Right lobe of liver (tissue), 6 donors: Measurements from ENCODE around the gene MFSD12. TPM values are rescaled to one million over a fixed set of nuclear protein-coding genes. Genes with fewer than 3 reads are reported as not detected.

Source experiments
- ATAC-seq, 4 donors: fragments of 200-7000 bp; cut with Tn5 transposase; one replicate each; pipeline ENCODE4 v1.9.1; 2020; ENCODE audit warnings: mild to moderate bottlenecking in 4 of 4, moderate library complexity in 4 of 4
- DNase-seq, 3 donors: peaks; one replicate each; pipeline ENCODE4 v3.0.0-alpha.2; 2020
- H3K27ac ChIP-seq, 3 donors: fragments of 200-600 bp; one replicate each; pipeline ENCODE4 v1.8.0; 2022
- H3K27me3 ChIP-seq, 2 donors: fragments of 200-600 bp; one replicate each; pipeline ENCODE4 v1.8.0; 2022
- H3K36me3 ChIP-seq, 4 donors: fragments of 200-600 bp; sonication (generic) in 1 of 4; one replicate each; pipeline versions ENCODE4 v1.5.1 to v1.8.0; 2017 to 2022; ENCODE audit warnings: control low read depth in 1 of 4
- H3K4me1 ChIP-seq, 4 donors: fragments of 200-600 bp; sonication (generic) in 1 of 4; one replicate each; pipeline versions ENCODE4 v1.5.1 to v1.8.0; 2017 to 2022; ENCODE audit warnings: control low read depth in 1 of 4
- H3K4me3 ChIP-seq, 3 donors: fragments of 200-600 bp; one replicate each; pipeline ENCODE4 v1.8.0; 2022
- H3K9me3 ChIP-seq, 4 donors: fragments of 200-600 bp; sonication (generic) in 1 of 4; one replicate each; pipeline versions ENCODE4 v1.5.1 to v1.8.0; 2017 to 2022; ENCODE audit warnings: control low read depth in 1 of 4
- POLR2A ChIP-seq: fragments of 450-650 bp; IDR thresholded peaks from one replicate; pipeline ENCODE4 v1.6.1; 2017; ENCODE audit warnings: antibody characterized with exemption, mild to moderate bottlenecking
- whole genome bisulfite sequencing: methylation state at CpG from one replicate; pipeline ENCODE4 v1.1.6; 2018; ENCODE audit warnings: low coverage, low lambda C conversion rate; ENCODE audit not compliant: insufficient coverage; ENCODE audit errors: missing lambda C conversion rate; 5-methylcytosine and 5-hydroxymethylcytosine counted together
- intact Hi-C, 2 donors: fragments of 100-400 bp; cut with DNase I; formaldehyde crosslinking; loops; one replicate each; pipeline versions ENCODE4 v1.11.2 to v1.14.1; 2022
- total RNA-seq, 6 experiments: library from RNA; depleted of rRNA in 2 of 6; stranded (reverse); fragments of >200 nt in 2 of 6; fragmentation: NEBNext Ultra II Directional in 3 of 6; extraction: Animal tissue kit (Norgen Biotek cat#: 25700) in 3 of 6; gene quantifications; one replicate each; pipeline versions ENCODE4 v1.1.0 to v1.2.4, GENCODE V29; 2016 to 2023
- TF ChIP-seq, protein P1 (sequence below), 4 donors: fragments of 200-600 bp in 3 of 4; fragments of 450-650 bp in 1 of 4; IDR thresholded peaks; one replicate each; pipeline versions ENCODE4 v1.5.1 to v1.8.0; 2016 to 2022; ENCODE audit warnings: antibody characterized with exemption in 4 of 4, mild to moderate bottlenecking in 2 of 4
- donor health status: DM: no; HTN: yes; CAD: no.
- donor health status: DM: no; HTN: no; CAD: no.
- donor health status: DM: no; HTN: no; CAD: no.
- donor health status: DM: no; HTN: yes; CAD: no.
- donor health status: DM: no; HTN: yes; CAD: no.

MFSD12 gene
- total RNA-seq, 6 experiments from 2014 or later: 23.8 to 114 (median 31.5) TPM

DNA sequence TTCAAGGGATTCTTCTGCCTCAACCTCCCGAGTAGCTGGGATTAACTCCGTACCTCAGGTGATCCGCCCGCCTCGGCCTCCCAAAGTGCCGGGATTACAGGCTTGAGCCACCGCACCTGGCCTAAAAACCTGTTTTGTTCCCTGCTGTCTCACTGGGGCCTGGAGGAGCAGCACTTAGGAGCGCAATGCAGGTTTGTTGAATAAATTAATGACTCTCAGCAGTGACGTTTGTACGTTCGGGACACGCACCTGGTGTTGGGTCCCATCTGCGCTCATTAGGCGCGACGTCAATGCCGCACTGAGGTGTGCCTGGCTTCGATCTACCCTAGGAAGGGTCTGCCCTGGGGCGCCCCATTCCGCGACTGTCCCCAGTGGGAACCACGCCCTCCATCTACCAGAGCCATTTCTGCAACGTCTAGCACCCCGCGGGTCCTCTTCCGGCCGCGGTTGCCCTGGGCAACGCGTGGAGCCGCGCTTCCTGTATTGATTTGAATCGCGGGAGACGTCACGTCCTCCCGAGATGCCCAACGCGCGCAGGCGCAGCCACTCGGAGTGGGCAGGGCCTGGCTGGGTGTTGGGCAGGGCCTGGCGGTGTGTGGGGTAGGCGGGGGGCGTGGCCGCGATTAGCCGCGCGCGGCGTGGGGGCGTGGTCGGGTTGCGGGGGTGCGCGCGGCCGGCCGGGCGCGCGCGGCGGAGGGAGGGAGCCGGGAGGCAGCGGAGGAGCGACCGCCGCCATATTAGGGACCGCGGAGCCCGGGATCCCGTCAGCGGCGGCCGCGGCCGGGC is 51.6 kb downstream of the MFSD12 start, which contains the start of gene FZR1:
Gene FZR1 (plus strand): TSS at position 714 of the 786 bp plus-strand sequence. CDS start 16,679 bp downstream, outside the sequence.
- no peaks in the 10 kb centered on the region for H3K27me3 ChIP-seq
- TF ChIP-seq POLR2A: peak; percentile 84
- TF ChIP-seq, protein P1, sequence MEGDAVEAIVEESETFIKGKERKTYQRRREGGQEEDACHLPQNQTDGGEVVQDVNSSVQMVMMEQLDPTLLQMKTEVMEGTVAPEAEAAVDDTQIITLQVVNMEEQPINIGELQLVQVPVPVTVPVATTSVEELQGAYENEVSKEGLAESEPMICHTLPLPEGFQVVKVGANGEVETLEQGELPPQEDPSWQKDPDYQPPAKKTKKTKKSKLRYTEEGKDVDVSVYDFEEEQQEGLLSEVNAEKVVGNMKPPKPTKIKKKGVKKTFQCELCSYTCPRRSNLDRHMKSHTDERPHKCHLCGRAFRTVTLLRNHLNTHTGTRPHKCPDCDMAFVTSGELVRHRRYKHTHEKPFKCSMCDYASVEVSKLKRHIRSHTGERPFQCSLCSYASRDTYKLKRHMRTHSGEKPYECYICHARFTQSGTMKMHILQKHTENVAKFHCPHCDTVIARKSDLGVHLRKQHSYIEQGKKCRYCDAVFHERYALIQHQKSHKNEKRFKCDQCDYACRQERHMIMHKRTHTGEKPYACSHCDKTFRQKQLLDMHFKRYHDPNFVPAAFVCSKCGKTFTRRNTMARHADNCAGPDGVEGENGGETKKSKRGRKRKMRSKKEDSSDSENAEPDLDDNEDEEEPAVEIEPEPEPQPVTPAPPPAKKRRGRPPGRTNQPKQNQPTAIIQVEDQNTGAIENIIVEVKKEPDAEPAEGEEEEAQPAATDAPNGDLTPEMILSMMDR (IDR thresholded peaks at IDR 0.05): peak in 1 of 4 donors; percentile 7
- 1% methylated on average over 25 of the region's 79 CpGs for WGBS
- peak within 1 kb of the TSS; percentile 79 to 92 (median 87) for H3K27ac ChIP-seq
- peak; percentile 99 to 100 (median 100) for DNase-seq
- ATAC-seq: peak; percentile 86 to 91 (median 89)
- H3K4me1 ChIP-seq: peaks cover 0 to 19% (median 7%) of the 10 kb centered on the region in 4 donors
- no peaks in the 10 kb centered on the region for H3K9me3 ChIP-seq
- peak within 1 kb of the TSS; percentile 63 to 99 (median 89) for H3K4me3 ChIP-seq
- H3K36me3 ChIP-seq: peaks cover 0 to 3% (median 0%) of the 10 kb centered on the region in 4 donors
- intact Hi-C loops: no loop called here

DNA sequence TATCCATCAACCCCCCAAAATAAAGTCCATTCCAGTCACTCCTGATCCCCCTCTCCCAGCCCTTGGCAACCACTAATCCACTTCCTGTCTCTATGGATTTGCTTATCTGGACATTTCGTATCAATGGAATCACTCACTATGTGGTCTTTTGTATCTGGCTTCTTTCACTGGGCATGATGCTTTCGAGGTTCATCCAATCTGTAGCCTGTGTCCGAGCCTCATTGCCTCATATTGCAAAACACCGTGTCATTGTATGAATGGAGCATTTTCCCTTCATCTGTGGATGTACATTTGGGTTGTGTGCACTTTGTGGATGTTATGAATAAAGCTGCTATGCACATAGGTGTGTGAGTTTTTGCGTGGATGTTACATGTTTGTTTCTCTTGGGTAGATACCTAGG is 52.7 kb downstream of the MFSD12 start:
- no peaks in the 10 kb centered on the region for H3K27me3 ChIP-seq
- intact Hi-C loops: no loop called here
- no peak overlapping the region for H3K27ac ChIP-seq
- DNase-seq: no peak
- no peaks in the 10 kb centered on the region for H3K9me3 ChIP-seq
- ATAC-seq: no peak
- H3K36me3 ChIP-seq: peaks cover 0 to 3% (median 0%) of the 10 kb centered on the region in 4 donors
- WGBS: 61% methylated on average over 5 of the region's 5 CpGs
- peak overlapping the region in 1 of 3 donors; percentile 50 for H3K4me3 ChIP-seq
- no peak for TF ChIP-seq POLR2A
- TF ChIP-seq, protein P1 (IDR thresholded peaks at IDR 0.05): no peak
- H3K4me1 ChIP-seq: peaks cover 0 to 23% (median 8%) of the 10 kb centered on the region in 4 donors

DNA sequence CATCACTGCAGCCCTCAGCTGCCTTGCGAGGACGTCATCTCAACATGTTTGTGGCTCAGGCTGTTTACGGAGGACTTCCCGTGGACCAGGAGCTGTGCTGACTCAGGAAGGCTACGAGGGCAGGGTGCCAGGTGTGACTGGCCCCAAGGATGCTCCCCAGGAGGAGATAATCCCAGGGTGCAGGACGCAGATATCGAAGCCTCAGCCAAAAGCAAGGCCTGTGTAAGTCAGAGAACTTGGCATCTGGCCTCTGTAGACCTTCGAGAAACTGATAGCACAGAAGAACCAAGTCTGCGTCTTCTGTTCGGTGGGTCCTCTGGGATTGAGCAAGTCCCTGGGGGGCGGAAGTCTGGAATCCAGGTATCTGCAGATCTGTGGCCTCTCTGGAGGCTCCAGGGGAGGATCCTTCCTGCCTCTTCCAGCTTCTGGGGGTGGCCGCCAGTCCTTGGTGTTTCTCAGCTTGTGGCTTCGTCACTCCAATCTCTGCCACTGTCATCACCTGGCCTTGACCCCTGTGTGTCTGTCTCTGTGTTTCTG is 54.3 kb downstream of the MFSD12 start:
- Histone ChIP-seq H3K9me3 (no peaks in the 10 kb centered on the region), H3K27ac (no peak overlapping the region), H3K36me3 (no peaks in the 10 kb centered on the region), H3K27me3 (no peaks in the 10 kb centered on the region), H3K4me3 (no peak overlapping the region), H3K4me1 (peaks cover 0 to 19% (median 7%) of the 10 kb centered on the region in 4 donors)
- ATAC-seq: no peak
- TF ChIP-seq, protein P1 (IDR thresholded peaks at IDR 0.05): no peak
- TF ChIP-seq POLR2A: no peak
- WGBS: 69% methylated on average over 7 of the region's 13 CpGs
- peak in 1 of 3 donors; percentile 48 for DNase-seq
- intact Hi-C loops: no loop called here

DNA sequence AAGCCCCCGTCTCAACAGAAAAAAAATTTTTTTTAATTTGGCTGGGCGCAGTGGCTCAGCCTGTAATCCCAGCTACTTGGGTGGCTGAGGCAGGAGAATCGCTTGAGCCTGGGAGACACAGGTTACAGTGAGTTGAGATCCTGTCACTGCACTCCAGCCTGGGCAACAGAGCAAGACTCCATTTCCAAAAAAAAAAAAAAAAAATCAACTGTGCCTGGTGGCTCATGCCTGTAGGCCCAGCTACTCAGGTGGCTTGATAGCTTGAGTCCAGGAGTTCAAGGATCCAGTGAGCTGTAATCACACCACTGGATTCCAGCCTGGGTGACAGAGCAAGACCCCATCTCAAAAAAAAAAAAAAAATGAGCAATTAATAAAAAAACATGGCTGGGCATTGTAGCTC is 55.6 kb downstream of the MFSD12 start:
- DNase-seq: no peak
- WGBS: 84% methylated on average over 3 of the region's 3 CpGs

More for the DNA sequence above, 55.6 kb downstream of the MFSD12 start:
- TF ChIP-seq POLR2A: no peak
- Histone ChIP-seq H3K36me3 (no peaks in the 10 kb centered on the region), H3K4me1 (peaks cover 0 to 19% (median 7%) of the 10 kb centered on the region in 4 donors), H3K27me3 (no peaks in the 10 kb centered on the region), H3K27ac (no peak overlapping the region), H3K4me3 (no peak overlapping the region), H3K9me3 (no peaks in the 10 kb centered on the region)
- intact Hi-C loops: no loop called here
- no peak for ATAC-seq
